ENCODE results near the gene CENPK. TPM values are rescaled to one million over a fixed set of nuclear protein-coding genes. Genes with fewer than 3 reads are reported as not detected.

Gene CENPK
- total and polyA plus RNA-seq, 9 of the 15 experiments (the other 6 are each of a cell fraction or from before 2014, with no cell fraction given), result 30.8 to 134 (median 69.0) TPM

DNA sequence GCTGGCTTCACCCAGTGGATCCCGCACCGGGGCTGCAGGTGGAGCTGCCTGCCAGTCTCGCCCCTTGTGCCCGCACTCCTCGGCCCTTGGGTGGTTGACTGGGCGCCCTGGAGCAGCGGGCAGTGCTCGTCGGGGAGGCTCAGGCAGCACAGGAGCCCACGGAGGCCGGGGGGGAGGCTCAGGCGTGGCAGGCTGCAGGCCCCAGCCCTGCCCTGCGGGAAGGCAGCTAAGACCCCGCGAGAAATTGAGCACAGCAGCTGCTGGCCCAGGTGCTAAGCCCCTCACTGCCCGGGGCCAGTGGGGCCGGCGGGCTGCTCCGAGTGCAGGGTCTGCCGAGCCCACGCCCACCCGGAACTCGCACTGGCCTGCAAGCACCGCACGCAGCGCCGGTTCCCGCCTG lies 77.6 kb downstream of the CENPK start:
- BruUV-seq (replicated peaks), result no TSS peak

More for the DNA sequence above, 77.6 kb downstream of the CENPK start:
- no CpG with 5 or more reads among the region's 28 CpGs for WGBS (ENCODE audit: insufficient coverage, low coverage, missing lambda C conversion rate)
- H3K27ac ChIP-seq (ENCODE audit: extremely low read depth, low read depth, low read length), result no peak overlapping the region
- no peaks in the 10 kb centered on the region for H4K20me1 ChIP-seq (replicated peaks; ENCODE audit: control insufficient read depth, insufficient read depth, low read length)
- no peak for ATAC-seq
- peaks cover 3% of the 10 kb centered on the region; the same call in 2 of the 3 replicates for H3K79me2 ChIP-seq (ENCODE audit: control insufficient read depth, insufficient read depth, low read length)
- FAIRE-seq, result no peak
- H3K27me3 ChIP-seq (ENCODE audit: control insufficient read depth in 2 of 2, insufficient read depth in 2 of 2, low read length in 2 of 2), result no peaks in the 10 kb centered on the region
- H3K9me1 ChIP-seq (ENCODE audit: control insufficient read depth, insufficient read depth, low read length), result no peaks in the 10 kb centered on the region
- no peak overlapping the region for H3K4me2 ChIP-seq (ENCODE audit: insufficient read depth, low read length)
- no peak overlapping the region for H3K4me3 ChIP-seq
- in situ Hi-C loops (cut with MboI) (loop anchor here (10.0 to 25.0 kb wide), 3 partner anchors 523 to 848 kb away; no protein-coding TSS in a partner anchor), intact Hi-C loops (cut with micrococcal nuclease) (no loop called here)
- H3K9ac ChIP-seq (ENCODE audit: insufficient read depth in 1 of 2, low read depth in 2 of 2, low read length in 2 of 2), result no peak overlapping the region
- no peaks in the 10 kb centered on the region for H3K9me3 ChIP-seq (replicated peaks; ENCODE audit: control insufficient read depth, insufficient read depth, low read depth, low read length)
- no peak overlapping the region for H2AFZ ChIP-seq (ENCODE audit: low read depth, low read length)
- TF ChIP-seq ZBTB9 (CRISPR knock-in tag; IDR thresholded peaks at IDR 0.05) (no peak), HMG20A (CRISPR knock-in tag; conservative IDR thresholded peaks at IDR 0.05) (no peak), SRSF3 (IDR thresholded peaks at IDR 0.05; ENCODE audit: insufficient read depth, low read length) (no peak), CHD4 (IDR thresholded peaks at IDR 0.05; ENCODE audit: insufficient read depth, insufficient replicate concordance, low read depth, low read length, poor library complexity, severe bottlenecking) (no peak), SMARCE1 (IDR thresholded peaks at IDR 0.05) (no peak), ZKSCAN8 (CRISPR knock-in tag; IDR thresholded peaks at IDR 0.05) (no peak), CBX5 (IDR thresholded peaks at IDR 0.05; ENCODE audit: borderline replicate concordance, low read depth) (no peak), DNMT1 (IDR thresholded peaks at IDR 0.05) (no peak), CCAR2 (IDR thresholded peaks at IDR 0.05; ENCODE audit: low read depth, low read length) (no peak), TFAP4 (CRISPR knock-in tag; IDR thresholded peaks at IDR 0.05; ENCODE audit: borderline replicate concordance) (no peak), ZNF408 (CRISPR knock-in tag; IDR thresholded peaks at IDR 0.05; ENCODE audit: low read depth) (no peak)
- TF ChIP-seq, protein P1, sequence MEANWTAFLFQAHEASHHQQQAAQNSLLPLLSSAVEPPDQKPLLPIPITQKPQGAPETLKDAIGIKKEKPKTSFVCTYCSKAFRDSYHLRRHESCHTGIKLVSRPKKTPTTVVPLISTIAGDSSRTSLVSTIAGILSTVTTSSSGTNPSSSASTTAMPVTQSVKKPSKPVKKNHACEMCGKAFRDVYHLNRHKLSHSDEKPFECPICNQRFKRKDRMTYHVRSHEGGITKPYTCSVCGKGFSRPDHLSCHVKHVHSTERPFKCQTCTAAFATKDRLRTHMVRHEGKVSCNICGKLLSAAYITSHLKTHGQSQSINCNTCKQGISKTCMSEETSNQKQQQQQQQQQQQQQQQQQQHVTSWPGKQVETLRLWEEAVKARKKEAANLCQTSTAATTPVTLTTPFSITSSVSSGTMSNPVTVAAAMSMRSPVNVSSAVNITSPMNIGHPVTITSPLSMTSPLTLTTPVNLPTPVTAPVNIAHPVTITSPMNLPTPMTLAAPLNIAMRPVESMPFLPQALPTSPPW (CRISPR knock-in tag; IDR thresholded peaks at IDR 0.05), result no peak
- TF ChIP-seq, protein P2, sequence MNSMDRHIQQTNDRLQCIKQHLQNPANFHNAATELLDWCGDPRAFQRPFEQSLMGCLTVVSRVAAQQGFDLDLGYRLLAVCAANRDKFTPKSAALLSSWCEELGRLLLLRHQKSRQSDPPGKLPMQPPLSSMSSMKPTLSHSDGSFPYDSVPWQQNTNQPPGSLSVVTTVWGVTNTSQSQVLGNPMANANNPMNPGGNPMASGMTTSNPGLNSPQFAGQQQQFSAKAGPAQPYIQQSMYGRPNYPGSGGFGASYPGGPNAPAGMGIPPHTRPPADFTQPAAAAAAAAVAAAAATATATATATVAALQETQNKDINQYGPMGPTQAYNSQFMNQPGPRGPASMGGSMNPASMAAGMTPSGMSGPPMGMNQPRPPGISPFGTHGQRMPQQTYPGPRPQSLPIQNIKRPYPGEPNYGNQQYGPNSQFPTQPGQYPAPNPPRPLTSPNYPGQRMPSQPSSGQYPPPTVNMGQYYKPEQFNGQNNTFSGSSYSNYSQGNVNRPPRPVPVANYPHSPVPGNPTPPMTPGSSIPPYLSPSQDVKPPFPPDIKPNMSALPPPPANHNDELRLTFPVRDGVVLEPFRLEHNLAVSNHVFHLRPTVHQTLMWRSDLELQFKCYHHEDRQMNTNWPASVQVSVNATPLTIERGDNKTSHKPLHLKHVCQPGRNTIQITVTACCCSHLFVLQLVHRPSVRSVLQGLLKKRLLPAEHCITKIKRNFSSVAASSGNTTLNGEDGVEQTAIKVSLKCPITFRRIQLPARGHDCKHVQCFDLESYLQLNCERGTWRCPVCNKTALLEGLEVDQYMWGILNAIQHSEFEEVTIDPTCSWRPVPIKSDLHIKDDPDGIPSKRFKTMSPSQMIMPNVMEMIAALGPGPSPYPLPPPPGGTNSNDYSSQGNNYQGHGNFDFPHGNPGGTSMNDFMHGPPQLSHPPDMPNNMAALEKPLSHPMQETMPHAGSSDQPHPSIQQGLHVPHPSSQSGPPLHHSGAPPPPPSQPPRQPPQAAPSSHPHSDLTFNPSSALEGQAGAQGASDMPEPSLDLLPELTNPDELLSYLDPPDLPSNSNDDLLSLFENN (IDR thresholded peaks at IDR 0.05; ENCODE audit: low read depth in 2 of 2, low read length in 2 of 2), result no peak
- CTCF ChIA-PET (ENCODE audit: low intra/inter-chr PET ratio), result no interaction called here
- peaks cover 4 to 18% of the 10 kb centered on the region in 2 experiments; a peak in 2 of 5 replicates for H3K4me1 ChIP-seq (replicated peaks in 1 of 2; ENCODE audit: control insufficient read depth in 2 of 2, insufficient read depth in 2 of 2, low read length in 2 of 2)
- POLR2A ChIA-PET, result no interaction called here
- no peak for DNase-seq (ENCODE audit: extremely low read depth in 1 of 4, low spot score in 3 of 4)
- no peaks in the 10 kb centered on the region for H3K36me3 ChIP-seq (ENCODE audit: control insufficient read depth, insufficient read depth, low read length)

Data from K562 (cell line).